Endothelial cell (in vitro differentiated cells): ENCODE data around the gene SECTM1. TPM values are rescaled to one million over a fixed set of nuclear protein-coding genes. Genes with fewer than 3 reads are reported as not detected.

Experiments
- DNase-seq: peaks from one replicate; pipeline ENCODE4 v3.0.0; 2021; ENCODE audit warnings: low spot score
- H3K27ac Mint-ChIP-seq: one replicate; pipeline ENCODE4 v1.8.0; 2021; ENCODE audit warnings: mixed read lengths, inconsistent platforms; ENCODE audit not compliant: unreplicated experiment
- H3K27me3 Mint-ChIP-seq: one replicate; pipeline ENCODE4 v1.8.0; 2021; ENCODE audit warnings: mild to moderate bottlenecking, moderate library complexity, mixed read lengths, inconsistent platforms; ENCODE audit not compliant: unreplicated experiment
- H3K36me3 Mint-ChIP-seq: one replicate; pipeline ENCODE4 v1.8.0; 2021; ENCODE audit warnings: mild to moderate bottlenecking, low read depth, mixed read lengths, inconsistent platforms; ENCODE audit not compliant: unreplicated experiment
- H3K4me1 Mint-ChIP-seq: one replicate; pipeline ENCODE4 v1.8.0; 2021; ENCODE audit warnings: mild to moderate bottlenecking, mixed read lengths, inconsistent platforms; ENCODE audit not compliant: unreplicated experiment
- H3K4me3 Mint-ChIP-seq: one replicate; pipeline ENCODE4 v1.8.0; 2021; ENCODE audit warnings: mild to moderate bottlenecking, mixed read lengths, inconsistent platforms; ENCODE audit not compliant: unreplicated experiment
- H3K9me3 Mint-ChIP-seq: one replicate; pipeline ENCODE4 v1.8.0; 2021; ENCODE audit warnings: mixed read lengths, inconsistent platforms; ENCODE audit not compliant: unreplicated experiment
- total RNA-seq: library from RNA; stranded (reverse); fragmentation: NEBNext Ultra II Directional; extraction: Animal tissue kit (Norgen Biotek cat#: 25700); gene quantifications from one replicate; pipeline ENCODE4 v1.2.1, GENCODE V29; 2021; ENCODE audit not compliant: unreplicated experiment
- TF ChIP-seq, protein P1 (sequence below): fragments of 200-600 bp; sonication (generic); IDR thresholded peaks from one replicate; pipeline ENCODE4 v1.5.0; 2021; ENCODE audit warnings: antibody characterized with exemption; ENCODE audit not compliant: unreplicated experiment

Gene SECTM1
- total RNA-seq, 1 donor from 2014 or later: not detected

- Mint-ChIP-seq H3K4me3 (no peak overlapping the region), H3K36me3 (no peaks in the 10 kb centered on the region), H3K27me3 (peaks cover 7% of the 10 kb centered on the region), H3K27ac (no peak overlapping the region), H3K4me1 (peaks cover 2% of the 10 kb centered on the region), H3K9me3 (no peaks in the 10 kb centered on the region)
- DNase-seq: peak; percentile 66
- TF ChIP-seq, protein P1, sequence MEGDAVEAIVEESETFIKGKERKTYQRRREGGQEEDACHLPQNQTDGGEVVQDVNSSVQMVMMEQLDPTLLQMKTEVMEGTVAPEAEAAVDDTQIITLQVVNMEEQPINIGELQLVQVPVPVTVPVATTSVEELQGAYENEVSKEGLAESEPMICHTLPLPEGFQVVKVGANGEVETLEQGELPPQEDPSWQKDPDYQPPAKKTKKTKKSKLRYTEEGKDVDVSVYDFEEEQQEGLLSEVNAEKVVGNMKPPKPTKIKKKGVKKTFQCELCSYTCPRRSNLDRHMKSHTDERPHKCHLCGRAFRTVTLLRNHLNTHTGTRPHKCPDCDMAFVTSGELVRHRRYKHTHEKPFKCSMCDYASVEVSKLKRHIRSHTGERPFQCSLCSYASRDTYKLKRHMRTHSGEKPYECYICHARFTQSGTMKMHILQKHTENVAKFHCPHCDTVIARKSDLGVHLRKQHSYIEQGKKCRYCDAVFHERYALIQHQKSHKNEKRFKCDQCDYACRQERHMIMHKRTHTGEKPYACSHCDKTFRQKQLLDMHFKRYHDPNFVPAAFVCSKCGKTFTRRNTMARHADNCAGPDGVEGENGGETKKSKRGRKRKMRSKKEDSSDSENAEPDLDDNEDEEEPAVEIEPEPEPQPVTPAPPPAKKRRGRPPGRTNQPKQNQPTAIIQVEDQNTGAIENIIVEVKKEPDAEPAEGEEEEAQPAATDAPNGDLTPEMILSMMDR: peak; percentile 80
Measured at GRCh38 chr17:82320956-82321927, 12.3 kb downstream of the SECTM1 start.

DNA sequence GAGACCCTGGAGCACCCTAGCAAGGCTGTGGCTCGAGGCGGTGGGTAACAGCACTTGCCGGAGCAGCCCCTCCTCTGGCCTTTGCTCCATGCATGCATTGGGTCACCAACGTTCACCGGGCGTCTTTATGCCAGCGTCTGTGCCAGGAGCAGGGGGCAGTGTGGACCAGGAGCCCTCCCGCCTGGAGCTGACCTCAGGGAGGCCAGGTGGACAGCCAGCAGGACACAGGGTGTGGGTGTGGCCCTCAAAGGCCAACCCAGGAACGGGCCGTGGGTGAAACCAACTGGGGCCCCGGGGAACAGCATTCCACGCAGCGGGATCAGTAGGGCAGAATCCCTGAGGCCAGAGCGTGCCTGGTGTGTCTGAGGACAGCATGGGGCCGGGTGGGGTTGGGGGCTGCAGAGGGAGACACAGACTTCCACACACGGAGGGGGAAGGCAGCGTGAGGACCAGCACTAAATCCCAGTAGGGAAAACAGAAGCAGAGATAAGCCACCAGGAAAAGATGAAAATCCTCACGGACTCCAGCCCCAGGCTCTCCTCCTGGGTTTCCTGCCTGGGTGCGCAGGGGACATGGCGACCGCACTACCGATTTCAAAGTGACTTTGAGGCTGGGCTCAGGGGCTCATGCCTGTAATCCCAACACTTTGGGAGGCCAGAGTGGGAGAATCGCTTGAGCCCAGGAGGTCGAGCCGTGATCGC lies 13.3 kb downstream of the SECTM1 start:
- H3K27ac Mint-ChIP-seq: no peak overlapping the region
- no peaks in the 10 kb centered on the region for H3K36me3 Mint-ChIP-seq
- no peaks in the 10 kb centered on the region for H3K9me3 Mint-ChIP-seq
- H3K4me1 Mint-ChIP-seq: peaks cover 2% of the 10 kb centered on the region
- H3K27me3 Mint-ChIP-seq: peaks cover 6% of the 10 kb centered on the region
- TF ChIP-seq, protein P1: no peak
- DNase-seq: no peak
- H3K4me3 Mint-ChIP-seq: no peak overlapping the region

DNA sequence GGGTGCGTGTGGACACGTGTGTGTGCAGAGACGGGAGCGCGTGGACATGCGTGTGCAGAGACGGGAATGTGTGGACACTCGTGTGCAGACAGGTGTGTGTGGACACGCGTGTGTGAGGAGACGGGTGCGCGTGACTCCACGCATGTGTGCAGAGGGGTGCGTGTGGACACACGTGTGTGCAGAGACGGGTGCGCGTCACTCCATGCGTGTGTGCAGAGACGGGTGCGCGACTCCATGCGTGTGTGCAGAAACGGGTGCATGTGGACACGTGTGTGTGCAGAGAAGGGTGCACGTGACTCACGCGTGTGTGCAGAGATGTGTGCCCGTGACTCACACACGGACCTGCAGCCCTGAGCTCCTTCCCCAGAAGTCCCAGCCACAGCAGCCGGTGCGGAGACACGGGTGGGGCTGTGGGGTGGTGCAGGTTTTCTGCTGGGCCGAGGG lies 13.9 kb downstream of the SECTM1 start:
- H3K4me3 Mint-ChIP-seq: no peak overlapping the region
- no peak overlapping the region for H3K27ac Mint-ChIP-seq
- H3K27me3 Mint-ChIP-seq: peaks cover 5% of the 10 kb centered on the region
- peaks cover 2% of the 10 kb centered on the region for H3K4me1 Mint-ChIP-seq
- H3K36me3 Mint-ChIP-seq: no peaks in the 10 kb centered on the region
- no peaks in the 10 kb centered on the region for H3K9me3 Mint-ChIP-seq
- TF ChIP-seq, protein P1: no peak
- DNase-seq: no peak

DNA sequence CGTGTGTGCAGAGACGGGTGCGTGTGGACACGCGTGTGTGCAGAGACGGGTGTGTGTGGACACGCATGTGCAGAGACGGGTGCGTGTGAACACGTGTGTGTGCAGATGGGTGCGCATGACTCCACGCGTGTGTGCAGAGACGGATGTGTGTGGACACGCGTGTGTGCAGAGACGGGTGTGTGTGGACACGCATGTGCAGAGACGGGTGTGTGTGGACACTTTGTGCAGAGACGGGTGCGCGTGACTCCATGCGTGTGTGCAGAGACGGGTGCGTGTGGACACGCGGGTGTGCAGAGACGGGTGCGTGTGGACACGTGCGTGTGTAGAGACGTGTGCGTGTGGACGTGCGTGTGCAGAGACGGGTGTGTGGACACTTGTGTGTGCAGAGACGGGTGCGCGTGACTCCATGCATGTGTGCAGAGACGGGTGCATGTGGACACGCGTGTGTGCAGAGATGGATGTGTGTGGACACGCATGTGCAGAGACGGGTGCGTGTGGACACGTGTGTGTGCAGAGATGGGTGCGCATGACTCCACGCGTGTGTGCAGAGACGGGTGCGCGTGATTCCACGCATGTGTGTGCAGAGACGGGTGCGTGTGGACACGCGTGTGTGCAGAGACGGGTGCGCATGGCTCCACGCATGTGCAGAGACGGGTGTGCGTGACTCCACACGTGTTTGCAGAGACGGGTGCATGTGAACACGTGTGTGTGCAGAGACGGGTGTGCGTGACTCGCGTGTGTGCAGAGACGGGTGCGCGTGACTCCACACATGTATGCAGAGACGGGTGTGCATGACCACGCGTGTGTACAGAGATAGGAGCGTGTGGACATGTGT lies 14.6 kb downstream of the SECTM1 start:
- H3K4me1 Mint-ChIP-seq: peaks cover 2% of the 10 kb centered on the region
- no peaks in the 10 kb centered on the region for H3K36me3 Mint-ChIP-seq
- H3K4me3 Mint-ChIP-seq: no peak overlapping the region
- peaks cover 4% of the 10 kb centered on the region for H3K27me3 Mint-ChIP-seq
- DNase-seq: no peak
- no peak overlapping the region for H3K27ac Mint-ChIP-seq
- H3K9me3 Mint-ChIP-seq: no peaks in the 10 kb centered on the region
- TF ChIP-seq, protein P1: no peak
